ENCODE data around the gene GBE1.
"Not testable (repeated sequence)": the region's sequence is repeated elsewhere in the genome, so short reads cannot be mapped to it uniquely, and the experiment has no call there.

The GBE1 gene

GRCh38 chr3:81516042-81516441 is 245.4 kb downstream of the GBE1 start:
- no peak for DNase-seq

- DNase-seq = no peak
These were observed 247.9 kb downstream of the GBE1 start for GRCh38 chr3:81513591-81513990.

- no peak for DNase-seq
These were observed 258.4 kb downstream of the GBE1 start for GRCh38 chr3:81503026-81503425.

GRCh38 chr3:81502236-81502635 is 259.2 kb downstream of the GBE1 start:
- no peak for DNase-seq

- DNase-seq = no peak
These were observed 261.4 kb downstream of the GBE1 start for GRCh38 chr3:81500039-81500438.

GRCh38 chr3:81497572-81498251 is 263.7 kb downstream of the GBE1 start:
- no peak for DNase-seq

- DNase-seq = no peak
These were observed 264.9 kb downstream of the GBE1 start for GRCh38 chr3:81496407-81497104.

- not testable (repeated sequence) for DNase-seq
These were observed 269.0 kb downstream of the GBE1 start for GRCh38 chr3:81492471-81492870.

- DNase-seq = no peak
These were observed 269.4 kb downstream of the GBE1 start for GRCh38 chr3:81492040-81492439.

GRCh38 chr3:81490541-81491288 is 270.7 kb downstream of the GBE1 start:
- DNase-seq = peak; percentile 85

GRCh38 chr3:81485444-81485865 is 276.0 kb downstream of the GBE1 start:
- no peak for DNase-seq

- no peak for DNase-seq
These were observed 276.9 kb downstream of the GBE1 start for GRCh38 chr3:81484520-81484919.

GRCh38 chr3:81483046-81483445 is 278.4 kb downstream of the GBE1 start:
- DNase-seq = no peak

- no peak for DNase-seq
These were observed 283.7 kb downstream of the GBE1 start for GRCh38 chr3:81477740-81478139.

GRCh38 chr3:81476692-81477091 is 284.8 kb downstream of the GBE1 start:
- no peak for DNase-seq

- no peak for DNase-seq
These were observed 288.7 kb downstream of the GBE1 start for GRCh38 chr3:81472600-81473362.

GRCh38 chr3:81470524-81471278 is 290.7 kb downstream of the GBE1 start:
- DNase-seq = no peak

GRCh38 chr3:81468391-81468790 is 293.1 kb downstream of the GBE1 start:
- DNase-seq = no peak

GRCh38 chr3:81466201-81466560 is 295.3 kb downstream of the GBE1 start:
- no peak for DNase-seq

GRCh38 chr3:81465510-81466200 is 295.8 kb downstream of the GBE1 start:
- no peak for DNase-seq

GRCh38 chr3:81463781-81464180 is 297.7 kb downstream of the GBE1 start:
- DNase-seq = no peak

- no peak for DNase-seq
These were observed 298.5 kb downstream of the GBE1 start for GRCh38 chr3:81462921-81463320.
